Measurements from ENCODE around the gene PLEKHG7. TPM values are rescaled to one million over a fixed set of nuclear protein-coding genes. Genes with fewer than 3 reads are reported as not detected.
"Not testable (repeated sequence)": the region's sequence is repeated elsewhere in the genome, so short reads cannot be mapped to it uniquely, and the experiment has no call there.

Gene PLEKHG7
- total RNA-seq, 2 donors from 2014 or later: 0.33 to 1.6 TPM

GRCh38 chr12:92784356-92784755 is 81.6 kb downstream of the PLEKHG7 start:
- Histone ChIP-seq H3K9me3 (no peaks in the 10 kb centered on the region), H3K27ac (no peak overlapping the region), H3K4me1 (peaks cover 3% of the 10 kb centered on the region), H3K36me3 (replicated peaks in 1 of 2; ENCODE audit: insufficient read depth in 1 of 2, low read depth in 2 of 2) (peaks cover 0 to 2% of the 10 kb centered on the region in 2 donors), H3K27me3 (no peaks in the 10 kb centered on the region), H3K4me3 (no peak overlapping the region)
- no peak for TF ChIP-seq POLR2A (IDR thresholded peaks at IDR 0.05)
- TF ChIP-seq CTCF (IDR thresholded peaks at IDR 0.05): no peak
- WGBS, 2 donors: 54 to 56% methylated on average over 1 of the region's 1 CpG
- intact Hi-C loops (cut with DNase I): no loop called here
- ATAC-seq (no peak), DNase-seq (no peak)

- Histone ChIP-seq H3K27ac (no peak overlapping the region), H3K27me3 (no peaks in the 10 kb centered on the region), H3K4me1 (peaks cover 3% of the 10 kb centered on the region), H3K36me3 (replicated peaks in 1 of 2; ENCODE audit: insufficient read depth in 1 of 2, low read depth in 2 of 2) (peaks cover 0 to under 1% of the 10 kb centered on the region in 2 donors), H3K9me3 (no peaks in the 10 kb centered on the region), H3K4me3 (no peak overlapping the region)
- 38 to 51% methylated on average over 1 of the region's 1 CpG for WGBS, 2 donors
- ATAC-seq (peak; percentile 94), DNase-seq (peak in 3 of 4 donors; percentile 15 to 40 (median 25))
- TF ChIP-seq POLR2A (IDR thresholded peaks at IDR 0.05) (no peak), CTCF (IDR thresholded peaks at IDR 0.05) (peak; percentile 28 to 75 (median 71))
- intact Hi-C loops (cut with DNase I): no loop called here
Measured at GRCh38 chr12:92784797-92785562, 82.2 kb downstream of the PLEKHG7 start.

- no peak overlapping the region for H3K27ac ChIP-seq
- whole genome bisulfite sequencing, 2 donors: 77 to 91% methylated on average over 1 of the region's 1 CpG
- no peak overlapping the region for H3K4me3 ChIP-seq
- no peaks in the 10 kb centered on the region for H3K27me3 ChIP-seq
- H3K9me3 ChIP-seq: no peaks in the 10 kb centered on the region
- TF ChIP-seq CTCF (IDR thresholded peaks at IDR 0.05) (no peak), POLR2A (IDR thresholded peaks at IDR 0.05) (no peak)
- intact Hi-C loops (cut with DNase I): no loop called here
- ATAC-seq (no peak), DNase-seq (no peak)
- peaks cover 3% of the 10 kb centered on the region for H3K4me1 ChIP-seq
- H3K36me3 ChIP-seq (replicated peaks in 1 of 2; ENCODE audit: insufficient read depth in 1 of 2, low read depth in 2 of 2): no peaks in the 10 kb centered on the region
Measured at GRCh38 chr12:92785563-92785950, 82.8 kb downstream of the PLEKHG7 start.

- DNase-seq (no peak), ATAC-seq (no peak)
- Histone ChIP-seq H3K4me3 (no peak overlapping the region), H3K4me1 (peaks cover 3% of the 10 kb centered on the region), H3K36me3 (replicated peaks in 1 of 2; ENCODE audit: insufficient read depth in 1 of 2, low read depth in 2 of 2) (no peaks in the 10 kb centered on the region), H3K27me3 (no peaks in the 10 kb centered on the region), H3K27ac (no peak overlapping the region), H3K9me3 (no peaks in the 10 kb centered on the region)
- 94 to 97% methylated on average over 1 of the region's 1 CpG for WGBS, 2 donors
- TF ChIP-seq POLR2A (IDR thresholded peaks at IDR 0.05): no peak
- TF ChIP-seq CTCF (IDR thresholded peaks at IDR 0.05): no peak
- intact Hi-C loops (cut with DNase I): no loop called here
Measured at GRCh38 chr12:92786045-92786444, 83.3 kb downstream of the PLEKHG7 start.

GRCh38 chr12:92794356-92794755 is 91.6 kb downstream of the PLEKHG7 start:
- H3K27ac ChIP-seq; H3K36me3 ChIP-seq (replicated peaks in 1 of 2; ENCODE audit: insufficient read depth in 1 of 2, low read depth in 2 of 2); H3K27me3 ChIP-seq; intact Hi-C loops (cut with DNase I); H3K4me1 ChIP-seq; H3K4me3 ChIP-seq; DNase-seq; ATAC-seq; H3K9me3 ChIP-seq: not testable (repeated sequence)
- WGBS, 2 donors: 92 to 95% methylated on average over 5 of the region's 5 CpGs

Measured in body of pancreas (tissue), 4 donors.